DOHH2 (cell line): Measurements from ENCODE around the gene ITPR1.

Experiments used
- CTCF ChIP-seq: fragments of 200-600 bp; sonication (generic); IDR thresholded peaks from one replicate; pipeline ENCODE4 v1.5.1; 2014; ENCODE audit warnings: antibody characterized with exemption, mild to moderate bottlenecking, low read depth, low read length; ENCODE audit not compliant: poor library complexity, severe bottlenecking
- EZH2phosphoT487 ChIP-seq: fragments of 200-600 bp; sonication (generic); IDR thresholded peaks from 2 replicates; pipeline ENCODE4 v1.6.1; 2017; ENCODE audit warnings: borderline replicate concordance, mild to moderate bottlenecking, antibody characterized with exemption, low read length, moderate library complexity, mixed read lengths

GRCh38 chr3:4687167-4687566 lies 194.0 kb downstream of the ITPR1 start:
- TF ChIP-seq CTCF (no peak), EZH2phosphoT487 (no peak)
